AG09319 (cell line): ENCODE measurements around the gene TBX15.

Experiments
- DNase-seq: peaks from one replicate; pipeline ENCODE4 v3.0.0-alpha.2; 2010; ENCODE audit warnings: low read depth; ENCODE audit errors: extremely low read depth
- TF ChIP-seq, protein P1 (sequence below): IDR thresholded peaks from 2 replicates; pipeline ENCODE4 v1.5.1; 2011; ENCODE audit warnings: low read depth, mild to moderate bottlenecking, inconsistent platforms, low read length, moderate library complexity

Gene TBX15

DNA sequence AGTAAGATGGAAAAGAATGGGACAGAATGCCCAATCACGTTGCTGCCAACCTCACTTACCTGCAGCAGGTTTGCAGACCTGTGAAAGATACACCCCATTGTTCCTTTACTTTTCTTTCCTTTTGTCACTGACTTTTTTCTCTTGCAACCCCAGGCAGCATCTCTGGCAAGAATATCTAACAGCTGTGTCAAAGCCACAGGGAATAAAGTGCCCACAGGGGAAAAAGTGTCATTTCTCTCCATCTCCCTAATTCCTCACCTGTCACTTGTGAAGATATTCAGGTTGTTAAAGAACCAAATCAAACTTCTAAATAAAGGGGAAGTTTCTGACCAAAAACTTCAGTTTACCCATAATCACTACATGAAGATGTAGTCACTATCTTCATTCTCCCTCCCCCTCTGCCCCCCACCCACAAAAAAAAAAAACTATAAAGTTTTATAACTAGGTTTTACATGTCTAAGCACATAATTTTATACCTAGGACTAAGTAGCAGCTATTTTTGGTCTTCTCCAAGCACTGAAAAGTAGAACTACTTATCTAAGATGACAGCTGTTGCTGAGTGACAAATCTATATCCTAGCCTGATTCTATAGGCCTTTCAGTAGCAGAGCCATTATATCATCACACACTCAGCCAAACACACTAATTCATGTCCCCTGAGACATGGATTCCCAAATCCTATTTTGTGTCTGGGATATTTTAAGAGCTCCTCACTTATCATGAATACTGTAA, 54.9 kb downstream of the TBX15 start:
- DNase-seq, result no peak
- TF ChIP-seq, protein P1, sequence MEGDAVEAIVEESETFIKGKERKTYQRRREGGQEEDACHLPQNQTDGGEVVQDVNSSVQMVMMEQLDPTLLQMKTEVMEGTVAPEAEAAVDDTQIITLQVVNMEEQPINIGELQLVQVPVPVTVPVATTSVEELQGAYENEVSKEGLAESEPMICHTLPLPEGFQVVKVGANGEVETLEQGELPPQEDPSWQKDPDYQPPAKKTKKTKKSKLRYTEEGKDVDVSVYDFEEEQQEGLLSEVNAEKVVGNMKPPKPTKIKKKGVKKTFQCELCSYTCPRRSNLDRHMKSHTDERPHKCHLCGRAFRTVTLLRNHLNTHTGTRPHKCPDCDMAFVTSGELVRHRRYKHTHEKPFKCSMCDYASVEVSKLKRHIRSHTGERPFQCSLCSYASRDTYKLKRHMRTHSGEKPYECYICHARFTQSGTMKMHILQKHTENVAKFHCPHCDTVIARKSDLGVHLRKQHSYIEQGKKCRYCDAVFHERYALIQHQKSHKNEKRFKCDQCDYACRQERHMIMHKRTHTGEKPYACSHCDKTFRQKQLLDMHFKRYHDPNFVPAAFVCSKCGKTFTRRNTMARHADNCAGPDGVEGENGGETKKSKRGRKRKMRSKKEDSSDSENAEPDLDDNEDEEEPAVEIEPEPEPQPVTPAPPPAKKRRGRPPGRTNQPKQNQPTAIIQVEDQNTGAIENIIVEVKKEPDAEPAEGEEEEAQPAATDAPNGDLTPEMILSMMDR, result no peak

GRCh38 chr1:118931876-118932275, 56.3 kb downstream of the TBX15 start:
- TF ChIP-seq, protein P1, result no peak
- DNase-seq, result no peak

GRCh38 chr1:118928739-118929554, 59.2 kb downstream of the TBX15 start:
- DNase-seq, result no peak
- TF ChIP-seq, protein P1, result no peak

DNA sequence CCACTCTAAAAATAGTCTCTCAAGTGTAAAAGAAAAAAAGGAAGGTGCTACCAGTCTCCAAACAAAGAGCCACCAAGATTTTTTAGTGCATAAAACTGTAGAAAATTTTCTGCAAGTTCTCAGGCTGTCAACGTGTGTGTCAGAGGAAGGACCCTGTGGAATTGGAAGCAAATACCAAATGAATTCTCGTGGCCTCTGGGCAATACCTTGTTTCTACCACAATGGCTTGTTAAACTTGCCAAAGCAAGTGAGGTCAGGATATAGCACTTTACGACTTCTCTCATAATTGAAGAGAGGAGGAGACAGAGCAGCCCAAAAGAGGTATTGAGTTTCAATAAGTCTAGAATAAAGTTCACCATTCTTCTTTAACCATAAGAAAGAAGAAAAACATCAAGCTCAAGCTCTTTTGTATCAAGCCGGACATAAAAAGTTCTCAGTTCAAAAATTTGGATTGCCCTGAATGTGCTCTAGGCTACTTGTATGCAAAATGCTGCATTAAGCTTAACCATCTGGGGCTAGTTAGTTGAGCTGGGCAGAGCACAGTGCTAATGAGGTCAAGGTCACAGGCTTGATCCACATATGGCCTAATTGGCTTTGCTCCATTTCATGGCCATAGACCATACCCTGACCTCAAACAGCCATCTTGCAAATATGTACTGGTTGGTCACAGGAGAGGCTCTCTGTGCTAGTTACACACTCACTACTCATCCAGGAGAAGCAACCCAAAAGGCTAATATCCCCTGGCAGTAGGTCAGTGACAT, 60.5 kb downstream of the TBX15 start:
- DNase-seq, result no peak
- TF ChIP-seq, protein P1, result no peak

DNA sequence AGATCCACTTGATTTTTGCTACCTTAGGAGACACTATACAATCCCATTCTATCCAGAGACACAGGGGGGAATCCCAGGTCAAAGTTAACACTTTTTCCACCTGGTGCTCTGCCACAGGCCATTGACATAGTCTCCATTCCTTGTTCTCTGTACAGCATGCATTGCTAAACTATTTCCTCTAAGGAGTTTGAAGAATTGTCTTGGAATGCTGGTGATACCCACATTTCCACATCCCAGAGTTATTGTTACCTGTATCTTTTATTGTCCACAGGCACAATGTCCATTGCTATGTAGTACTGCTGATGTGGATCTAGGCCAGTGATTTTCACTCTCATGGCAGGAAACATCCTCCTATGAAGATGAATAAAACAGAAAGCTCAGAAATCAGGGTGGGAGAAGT, 61.9 kb downstream of the TBX15 start:
- no peak for DNase-seq
- TF ChIP-seq, protein P1, result no peak

- DNase-seq, result no peak
- TF ChIP-seq, protein P1, result no peak
Measured at GRCh38 chr1:118925651-118926050, 62.5 kb downstream of the TBX15 start.
